ENCODE measurements around the gene MTG2.

MTG2 gene

GRCh38 chr20:62203378-62204030, 20.7 kb downstream of the MTG2 start:
- peak; percentile 53 for DNase-seq (ENCODE audit: low read depth)

GRCh38 chr20:62205618-62206387, 23.0 kb downstream of the MTG2 start:
- no peak for DNase-seq (ENCODE audit: low read depth)

- no peak for DNase-seq (ENCODE audit: low read depth)
These were observed 23.6 kb downstream of the MTG2 start for GRCh38 chr20:62206388-62206775.

GRCh38 chr20:62208061-62208794, 25.4 kb downstream of the MTG2 start:
- no peak for DNase-seq (ENCODE audit: low read depth)

- DNase-seq (ENCODE audit: low read depth): peak; percentile 30
These were observed 26.2 kb downstream of the MTG2 start for GRCh38 chr20:62208795-62209755.

- no peak for DNase-seq (ENCODE audit: low read depth)
These were observed 27.1 kb downstream of the MTG2 start for GRCh38 chr20:62209850-62210495.

- DNase-seq (ENCODE audit: low read depth): no peak
These were observed 27.6 kb downstream of the MTG2 start for GRCh38 chr20:62210496-62210855.

- no peak for DNase-seq (ENCODE audit: low read depth)
These were observed 28.4 kb downstream of the MTG2 start for GRCh38 chr20:62211216-62211615.

- DNase-seq (ENCODE audit: low read depth): no peak
These were observed 29.0 kb downstream of the MTG2 start for GRCh38 chr20:62211769-62212288.

GRCh38 chr20:62212299-62212698, 29.5 kb downstream of the MTG2 start:
- no peak for DNase-seq (ENCODE audit: low read depth)

GRCh38 chr20:62214067-62214466, 31.2 kb downstream of the MTG2 start:
- DNase-seq (ENCODE audit: low read depth): no peak

GRCh38 chr20:62215020-62215990, 32.5 kb downstream of the MTG2 start:
- no peak for DNase-seq (ENCODE audit: low read depth)

- DNase-seq (ENCODE audit: low read depth): no peak
These were observed 33.3 kb downstream of the MTG2 start for GRCh38 chr20:62215991-62216635.

GRCh38 chr20:62216636-62217566, 34.1 kb downstream of the MTG2 start:
- DNase-seq (ENCODE audit: low read depth): no peak

- no peak for DNase-seq (ENCODE audit: low read depth)
These were observed 35.3 kb downstream of the MTG2 start for GRCh38 chr20:62217913-62218773.

- no peak for DNase-seq (ENCODE audit: low read depth)
These were observed 36.5 kb downstream of the MTG2 start for GRCh38 chr20:62219101-62219991.

Data from EH (cell line).